HL-60/S4 treated with phorbol 12-myristate 13-acetate at 8.2 ng/mL for 4 days and 3 days (cell line): ENCODE results near the gene IGSF22.

Source experiments
- in situ Hi-C: fragments of 300-500 bp; cut with MboI; formaldehyde crosslinking; loops from 2 replicates; pipeline ENCODE4 v1.15.0; 2022; ENCODE audit warnings: low sequenced_read_pairs

Gene IGSF22

DNA sequence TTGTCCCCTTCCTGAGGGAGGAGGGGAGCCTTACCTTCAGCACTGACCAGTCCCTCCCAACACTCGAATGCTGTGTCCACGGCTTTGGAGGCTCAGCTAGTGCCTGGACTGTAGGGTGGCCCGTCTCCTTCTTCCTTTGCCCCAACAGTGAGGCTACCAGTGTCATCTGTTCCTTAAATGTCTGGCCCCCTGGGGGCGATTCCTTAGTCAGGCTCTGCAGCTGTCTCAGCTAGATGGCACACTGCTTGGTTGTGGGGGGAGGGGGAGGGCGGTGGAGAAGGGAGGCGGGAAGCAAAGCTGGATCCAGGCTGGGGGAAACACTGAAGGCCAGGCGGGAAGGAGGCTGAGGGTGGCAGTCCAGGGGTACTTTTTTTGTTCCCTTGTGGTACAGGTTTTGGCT, at the start of gene IGSF22:
IGSF22 (minus strand) TSS at position 149 of the 400 bp plus-strand sequence. CDS start 1,952 bp downstream, outside the sequence.
- in situ Hi-C loops = no loop called here

DNA sequence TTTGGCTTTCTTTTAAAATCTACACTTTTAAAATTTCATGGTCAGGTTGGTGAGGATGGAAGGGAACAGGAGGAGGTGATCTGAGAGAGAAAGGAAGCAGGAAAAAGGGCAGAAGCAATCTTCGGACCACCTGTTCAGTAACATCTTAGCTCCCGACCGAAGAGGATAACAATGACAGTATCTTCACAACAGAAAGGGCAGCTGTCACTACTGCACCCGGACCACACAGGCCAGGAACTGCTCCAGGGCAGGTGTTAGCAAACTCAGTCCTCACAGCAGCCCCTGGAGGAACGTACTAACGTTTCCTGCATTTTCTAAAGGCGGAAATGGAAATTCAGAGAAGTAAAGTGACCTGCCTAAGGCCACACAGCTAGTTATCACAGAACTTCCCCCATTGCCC, 48.8 kb upstream of the IGSF22 start:
- in situ Hi-C loops = no loop called here

DNA sequence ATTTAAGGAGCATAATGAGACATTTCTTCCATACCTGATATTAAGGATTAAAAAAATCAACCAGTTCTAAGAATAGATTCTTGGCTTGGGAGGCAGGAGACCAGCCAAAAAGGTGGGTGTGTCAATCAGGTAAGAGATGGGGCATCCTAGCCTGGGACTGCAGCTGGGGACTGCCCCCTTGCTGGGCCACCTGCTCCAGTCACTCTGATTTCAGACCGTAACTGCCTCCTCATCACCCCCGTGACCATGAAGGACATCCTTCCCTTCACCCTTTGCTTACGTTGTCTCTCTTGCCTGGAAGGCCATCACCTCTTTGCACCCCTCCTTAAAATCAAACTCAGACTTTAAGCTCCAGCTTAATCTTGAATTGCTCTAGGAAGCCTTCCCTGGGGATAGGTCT, 47.7 kb upstream of the IGSF22 start:
- in situ Hi-C loops = no loop called here

DNA sequence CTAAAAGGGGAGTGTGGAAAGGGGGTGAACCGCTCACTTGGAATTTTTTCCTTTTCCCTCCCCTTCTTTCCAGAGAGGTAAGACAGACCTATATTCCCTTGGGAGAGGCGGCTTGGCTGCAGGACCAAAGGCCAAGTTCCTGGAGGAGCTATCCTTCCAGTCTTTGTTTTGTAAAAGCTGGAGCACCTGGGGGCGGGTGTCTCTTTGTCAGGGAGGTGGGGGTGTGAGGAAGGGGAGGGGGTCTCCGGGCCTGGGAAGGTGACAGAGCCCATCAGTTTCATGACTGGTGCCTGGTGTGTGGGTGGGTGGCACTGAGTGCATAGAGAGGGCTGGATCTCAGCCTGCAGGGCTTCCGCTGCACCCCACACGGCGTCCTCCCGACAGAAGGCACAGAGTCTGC, 47.1 kb upstream of the IGSF22 start:
- in situ Hi-C loops = no loop called here

DNA sequence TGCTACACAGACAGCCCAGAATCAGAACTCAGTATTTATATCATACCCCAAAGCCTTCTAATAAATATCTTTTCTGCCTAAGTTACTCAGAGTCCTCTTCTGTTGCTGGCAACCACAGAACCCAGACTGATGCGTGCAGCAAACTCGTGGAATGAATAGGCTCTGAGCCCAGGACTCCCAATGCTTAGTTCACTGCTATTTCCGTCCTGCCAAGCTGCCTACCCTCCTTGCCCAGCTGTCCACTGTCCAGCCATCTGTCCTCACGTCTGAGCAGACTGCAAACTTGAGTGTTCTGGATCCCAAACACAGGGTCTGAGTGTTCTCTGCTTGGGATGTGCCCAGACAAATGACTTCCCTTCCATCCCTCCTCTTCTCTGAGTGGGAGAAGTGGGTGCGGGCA, 46.2 kb upstream of the IGSF22 start:
- in situ Hi-C loops = no loop called here

DNA sequence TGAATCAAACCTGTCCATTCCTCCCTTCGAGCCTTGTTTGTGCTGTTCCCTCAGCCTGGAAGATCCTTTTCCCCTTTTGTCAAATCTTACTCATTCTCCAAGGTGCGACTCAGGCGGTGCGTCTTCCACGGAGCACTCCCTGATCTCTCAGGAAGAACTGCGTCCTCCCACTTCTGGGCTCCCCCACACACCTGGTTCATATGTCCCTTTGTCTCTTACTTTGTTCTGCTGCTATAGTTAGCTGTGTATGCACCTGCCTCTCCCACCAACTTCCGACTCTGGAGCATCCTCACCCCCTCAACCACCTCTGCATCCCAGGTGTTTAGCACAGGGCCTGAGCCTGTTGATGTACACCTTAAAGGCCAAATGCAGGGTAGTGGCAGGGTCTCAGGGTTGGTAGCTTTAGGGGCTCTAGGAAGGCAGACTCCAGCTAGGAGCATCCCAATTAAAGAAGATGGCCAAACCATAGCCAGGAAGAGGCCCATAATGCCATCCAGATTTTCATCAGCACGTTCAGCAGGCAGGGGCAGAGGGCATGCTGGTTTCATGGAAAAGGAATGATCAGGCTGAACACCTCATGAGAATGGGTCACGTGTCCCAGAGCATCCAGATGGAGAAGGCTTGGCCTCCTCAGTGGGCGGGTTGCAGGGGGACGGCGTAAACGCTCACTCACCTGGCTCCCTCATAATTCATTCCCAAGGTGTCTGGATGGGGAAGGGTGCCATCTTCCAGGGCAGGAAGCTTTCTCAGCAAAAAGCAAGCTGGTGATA, 45.5 kb upstream of the IGSF22 start:
- in situ Hi-C loops = no loop called here

DNA sequence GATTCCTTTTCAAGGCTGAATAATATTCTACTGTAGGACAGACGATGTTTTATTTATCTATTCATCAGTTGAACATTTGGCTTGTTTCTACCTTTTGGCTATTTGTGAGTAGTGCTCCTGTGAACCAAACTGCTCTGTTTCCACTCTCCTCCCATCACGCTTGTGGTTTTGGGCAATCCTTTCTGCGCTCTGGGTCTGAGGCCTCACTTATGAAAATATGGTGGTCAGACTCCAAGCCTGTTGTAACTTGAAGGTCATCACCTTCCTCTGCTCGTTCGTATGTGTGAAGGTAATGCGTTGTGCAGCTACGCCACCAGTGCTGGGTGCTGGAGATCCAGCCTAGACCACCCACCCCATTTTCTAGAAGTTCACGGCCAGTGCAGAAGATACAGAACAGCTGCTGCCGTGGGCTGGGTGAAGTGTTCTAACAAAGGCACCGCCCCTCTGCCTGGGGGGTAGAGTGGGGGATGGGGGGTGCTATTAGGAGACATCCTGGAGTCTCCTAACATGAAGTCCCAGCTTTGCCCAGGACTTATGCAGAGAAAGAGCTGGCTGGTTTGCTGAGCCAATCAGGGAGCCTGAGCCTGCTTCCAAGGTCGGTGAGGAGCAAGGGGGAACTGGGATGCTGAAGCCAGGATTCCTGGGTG, 44.6 kb upstream of the IGSF22 start:
- in situ Hi-C loops = no loop called here

DNA sequence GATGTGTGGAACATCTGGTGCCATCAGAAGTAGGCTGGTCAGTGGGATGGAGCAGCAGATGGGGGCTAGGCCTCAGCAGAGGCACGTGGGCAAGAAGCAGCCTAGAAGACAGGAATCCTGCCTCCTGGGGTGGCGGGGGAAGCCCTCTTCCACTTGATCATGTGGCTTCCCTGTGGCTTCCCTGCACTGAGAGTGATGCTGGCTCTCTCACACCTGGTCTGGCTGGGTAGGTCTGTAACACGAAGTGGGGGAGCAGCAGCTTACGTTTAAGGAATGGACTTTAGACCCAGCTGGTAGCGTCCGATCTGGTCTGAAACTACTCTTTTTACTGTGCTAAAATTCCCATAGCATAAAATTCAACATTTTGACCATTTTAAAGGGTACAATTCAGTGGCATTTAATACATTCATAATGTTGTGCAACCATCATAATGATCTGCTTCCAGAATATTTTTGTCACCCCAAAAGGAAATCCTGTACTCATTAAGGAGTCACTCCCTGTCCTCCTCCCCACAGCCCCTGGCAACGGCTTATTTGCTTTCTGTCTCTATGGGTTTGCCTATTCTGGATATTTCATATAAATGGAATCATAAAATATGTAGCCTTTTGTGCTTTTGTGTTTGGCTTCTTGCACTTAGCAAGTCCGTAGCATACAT, 43.9 kb upstream of the IGSF22 start:
- in situ Hi-C loops = no loop called here

DNA sequence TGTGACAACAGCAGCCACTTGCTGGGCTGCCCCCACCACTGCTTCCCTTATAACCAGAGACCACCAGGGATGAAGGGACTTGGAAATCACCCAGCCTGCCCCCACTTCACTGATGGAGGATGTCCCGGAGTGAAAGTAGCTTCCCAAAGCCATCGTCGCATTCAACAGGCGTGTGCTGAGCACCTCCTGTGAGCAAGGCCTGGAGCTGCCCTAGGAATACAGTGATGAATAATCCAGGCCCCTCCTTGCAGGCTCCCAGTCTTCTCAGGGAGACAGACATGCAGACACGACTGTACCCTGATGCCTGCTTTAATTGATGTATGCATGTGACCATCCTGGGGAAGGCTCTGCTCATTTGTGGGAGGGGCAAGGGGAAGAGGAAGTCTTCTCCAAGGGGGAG, 43.0 kb upstream of the IGSF22 start:
- in situ Hi-C loops = no loop called here

DNA sequence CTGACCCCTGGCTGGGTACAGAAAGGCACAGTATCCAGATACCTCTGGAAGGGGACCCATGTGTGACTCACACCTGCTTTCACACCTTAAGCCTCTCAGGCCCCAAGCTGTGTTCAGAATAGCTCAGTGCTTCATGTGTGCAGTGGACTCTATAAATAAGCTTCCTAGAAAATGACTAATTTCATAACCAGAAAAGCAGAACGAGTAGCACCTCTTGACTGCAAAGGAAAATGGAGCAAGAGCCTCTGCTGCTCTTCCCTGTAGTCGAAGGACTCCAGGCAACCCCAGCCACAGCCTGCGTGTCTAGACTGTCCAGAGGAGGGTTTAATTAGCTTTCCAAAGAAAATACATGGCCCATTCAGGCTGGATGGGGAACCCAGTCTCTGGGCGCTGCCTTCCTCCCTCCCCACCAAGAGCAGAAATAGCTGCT, 42.5 kb upstream of the IGSF22 start:
- in situ Hi-C loops = no loop called here

DNA sequence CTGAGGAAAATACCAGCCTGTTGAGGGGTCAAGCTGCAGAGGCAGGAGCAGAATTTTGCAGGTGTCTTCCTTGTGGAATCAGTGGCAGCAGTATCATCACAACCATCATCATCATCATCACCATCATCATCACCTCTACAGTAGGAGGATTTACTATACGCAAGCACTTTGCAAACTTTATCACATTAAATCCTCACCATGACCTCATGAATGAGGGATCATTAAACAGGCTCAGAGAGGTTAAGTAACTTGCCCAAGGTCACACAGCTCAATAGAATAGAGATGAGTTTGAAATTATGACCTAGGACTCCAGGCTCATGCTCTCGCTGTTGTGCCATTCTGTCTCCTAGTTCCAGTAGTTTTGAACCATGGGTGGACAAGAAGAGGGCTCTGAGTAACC, 40.0 kb upstream of the IGSF22 start:
- in situ Hi-C loops = no loop called here

DNA sequence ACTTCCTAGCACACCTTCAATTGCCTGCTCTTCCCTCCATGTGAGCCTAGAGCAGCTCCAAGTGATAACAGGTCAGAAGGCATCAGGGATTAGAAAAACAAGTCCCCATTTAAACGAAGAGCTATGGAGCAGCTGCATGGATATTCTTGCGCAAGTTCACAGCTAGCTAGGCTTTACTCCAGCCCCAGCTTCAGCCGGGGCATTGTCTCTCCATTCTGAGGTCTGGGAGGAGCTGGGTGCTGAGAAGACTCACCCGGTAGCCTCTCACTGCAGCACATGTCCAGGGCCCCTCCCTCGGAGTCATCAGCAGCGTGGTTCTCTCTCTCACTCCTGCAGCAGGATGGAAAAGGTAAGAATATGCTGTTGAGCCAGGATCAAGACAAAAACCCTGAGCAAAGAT, 39.6 kb upstream of the IGSF22 start:
- in situ Hi-C loops = no loop called here

DNA sequence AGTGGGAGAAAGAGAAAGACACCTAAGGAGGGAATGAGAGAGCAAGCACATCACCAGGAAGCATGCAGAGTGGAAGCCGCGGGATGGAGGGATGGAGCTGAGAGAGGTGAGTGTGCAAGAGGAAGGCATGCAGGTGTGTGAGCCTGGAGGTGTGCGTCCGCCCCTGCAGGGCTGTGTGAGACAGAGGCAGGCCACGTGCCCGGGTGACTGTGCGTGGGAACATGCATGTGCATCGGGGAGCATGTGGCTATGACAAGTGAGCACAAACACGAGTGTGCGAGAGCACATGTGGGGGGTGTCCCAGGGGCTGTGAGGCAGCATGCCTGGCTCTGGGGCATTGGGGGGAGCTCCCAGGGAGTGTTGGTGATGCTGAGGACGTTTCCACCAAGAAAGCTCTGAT, 35.8 kb upstream of the IGSF22 start:
- in situ Hi-C loops = no loop called here

DNA sequence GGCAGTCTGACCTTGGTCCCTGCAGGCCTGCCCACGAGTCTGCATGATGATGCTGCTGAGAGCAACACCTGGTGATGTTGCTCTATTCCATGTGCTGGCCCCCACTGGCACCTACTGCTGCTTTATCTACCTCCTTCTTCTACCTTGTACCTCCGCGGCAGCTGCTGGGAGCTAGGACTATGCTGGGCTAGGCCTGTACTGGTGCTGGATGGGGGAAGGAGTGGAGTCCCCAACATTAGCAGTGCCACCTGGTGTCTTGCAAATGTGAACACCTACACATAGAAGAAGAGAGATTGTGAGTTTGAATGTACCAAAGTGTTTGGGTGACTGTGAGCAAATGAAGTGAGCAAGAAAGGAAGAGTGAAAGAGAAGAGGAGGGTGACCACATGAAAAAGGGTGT, 35.2 kb upstream of the IGSF22 start:
- in situ Hi-C loops = no loop called here

DNA sequence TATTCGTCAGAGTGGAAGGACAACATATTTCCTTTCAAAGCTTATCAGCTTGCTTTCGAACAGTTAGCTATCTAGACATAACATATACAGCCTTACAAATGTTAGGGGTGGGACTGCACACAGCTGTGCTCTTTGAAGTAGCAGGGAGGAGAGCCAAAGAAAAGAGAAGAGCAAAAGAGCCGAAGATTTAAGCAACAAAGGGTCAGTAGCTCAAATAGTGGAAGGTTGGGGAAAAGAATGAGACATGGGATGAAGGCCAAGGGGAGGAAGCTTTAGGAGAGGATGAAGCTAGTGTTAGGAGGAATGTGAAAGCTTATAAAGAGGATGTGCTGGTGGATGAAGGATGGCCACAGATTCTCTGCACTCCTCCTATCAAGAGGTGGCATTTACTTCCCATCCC, 31.8 kb upstream of the IGSF22 start:
- in situ Hi-C loops = no loop called here

DNA sequence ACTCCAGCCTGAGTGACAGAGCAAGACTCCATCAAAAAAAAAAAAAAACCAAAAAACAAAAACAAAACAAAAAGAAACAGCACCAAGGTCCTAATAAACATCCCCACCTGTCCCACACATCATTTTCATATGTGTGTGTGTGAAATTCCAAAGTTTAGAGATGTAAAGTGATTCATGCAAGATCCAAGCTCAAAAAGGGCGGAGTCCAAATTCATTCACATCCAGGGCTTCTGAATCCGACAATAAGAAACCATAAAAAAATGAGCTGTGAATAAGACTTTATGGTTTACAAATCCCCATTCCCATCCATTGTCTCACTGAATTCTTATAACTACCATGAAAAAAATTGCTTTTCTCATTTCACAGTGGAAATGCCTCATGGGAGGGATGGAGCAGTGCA, 30.9 kb upstream of the IGSF22 start:
- in situ Hi-C loops = no loop called here

DNA sequence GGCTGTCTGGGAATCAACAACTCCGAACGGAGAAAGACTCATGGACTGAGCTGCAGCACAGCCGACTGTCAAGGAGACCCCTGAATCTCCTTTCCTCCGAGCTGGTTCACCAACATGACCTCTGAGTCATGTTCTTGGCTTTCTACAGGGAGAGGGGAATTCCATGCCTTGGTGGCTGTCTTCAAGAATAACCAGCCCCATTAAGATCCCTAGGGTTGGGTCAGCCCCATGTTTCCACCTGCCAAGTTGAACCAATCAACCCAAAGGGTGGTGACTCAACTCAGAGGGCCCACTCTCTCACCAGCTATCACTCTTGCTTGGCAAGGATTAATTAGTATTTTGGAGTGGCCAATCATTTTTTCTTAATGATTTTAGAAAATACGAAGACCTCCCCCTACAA, 28.3 kb upstream of the IGSF22 start:
- in situ Hi-C loops = no loop called here

DNA sequence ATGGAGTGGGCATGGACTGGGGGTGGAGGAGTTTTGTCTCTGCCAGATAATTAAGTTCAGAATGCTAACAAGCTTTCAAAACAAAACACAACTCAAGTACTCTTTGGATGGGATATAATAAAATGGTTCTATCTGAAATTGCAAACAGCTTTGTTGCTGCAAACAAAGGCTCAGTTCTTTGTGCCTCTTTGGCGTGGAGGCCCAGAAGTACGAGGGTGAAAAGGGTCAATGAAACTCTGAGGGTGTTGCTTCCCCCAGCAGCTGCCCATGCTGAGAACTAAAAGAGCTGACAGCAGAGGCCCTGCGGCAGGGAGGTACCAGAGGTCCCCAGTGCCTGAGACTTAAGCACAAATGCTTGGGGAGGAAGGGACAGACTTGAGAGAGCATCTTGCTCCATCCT, 26.5 kb upstream of the IGSF22 start:
- in situ Hi-C loops = no loop called here

DNA sequence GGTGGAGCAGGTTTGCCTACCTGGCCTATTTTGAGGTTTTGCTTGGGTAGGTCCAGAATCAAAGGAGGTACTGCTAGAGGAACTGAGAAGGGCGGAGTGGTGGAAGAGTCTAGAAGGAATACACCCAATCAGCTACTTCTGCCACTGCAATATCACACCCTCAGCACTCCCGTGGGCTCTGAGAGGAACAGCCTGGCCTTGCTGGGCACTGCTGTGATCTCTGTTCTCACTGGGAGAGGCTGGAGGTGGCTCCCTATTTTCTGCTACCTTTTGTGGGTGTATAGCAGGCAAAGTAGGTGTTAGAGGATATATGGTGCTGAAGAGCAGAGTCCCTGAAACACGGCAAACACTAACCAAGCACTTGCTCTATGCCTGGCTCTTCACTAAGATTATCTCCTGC, 25.0 kb upstream of the IGSF22 start:
- in situ Hi-C loops = no loop called here

DNA sequence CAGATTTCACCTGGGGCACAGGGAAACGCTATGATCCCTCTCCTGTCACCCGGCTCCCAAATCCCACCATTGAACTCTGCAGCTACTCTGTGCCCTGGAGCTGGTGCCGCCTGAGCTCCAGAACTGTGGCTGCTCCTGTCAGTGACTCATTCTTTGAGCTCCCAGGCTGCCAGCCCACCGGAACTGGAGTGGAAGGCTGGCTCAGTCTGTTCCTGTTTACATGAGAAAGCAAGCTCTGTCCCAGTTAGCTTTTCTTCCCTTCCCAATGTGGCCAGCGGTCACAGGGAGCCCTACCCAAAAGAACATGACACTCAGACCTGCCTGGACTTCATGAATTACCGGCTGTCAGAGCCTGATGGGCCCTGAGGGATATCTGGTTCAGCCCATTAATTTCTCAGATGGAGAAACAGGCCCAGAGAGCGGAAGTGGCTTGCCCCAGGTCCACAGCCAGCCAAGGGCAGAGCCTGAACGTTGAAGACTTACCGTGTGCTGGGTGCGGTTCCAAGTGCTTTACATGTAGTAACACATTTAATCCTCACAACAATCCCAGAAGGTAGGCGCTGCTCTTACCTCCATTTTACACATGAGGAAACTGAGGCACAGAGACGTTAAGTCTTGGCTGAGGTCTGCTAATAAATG, 23.8 kb upstream of the IGSF22 start:
- in situ Hi-C loops = no loop called here

DNA sequence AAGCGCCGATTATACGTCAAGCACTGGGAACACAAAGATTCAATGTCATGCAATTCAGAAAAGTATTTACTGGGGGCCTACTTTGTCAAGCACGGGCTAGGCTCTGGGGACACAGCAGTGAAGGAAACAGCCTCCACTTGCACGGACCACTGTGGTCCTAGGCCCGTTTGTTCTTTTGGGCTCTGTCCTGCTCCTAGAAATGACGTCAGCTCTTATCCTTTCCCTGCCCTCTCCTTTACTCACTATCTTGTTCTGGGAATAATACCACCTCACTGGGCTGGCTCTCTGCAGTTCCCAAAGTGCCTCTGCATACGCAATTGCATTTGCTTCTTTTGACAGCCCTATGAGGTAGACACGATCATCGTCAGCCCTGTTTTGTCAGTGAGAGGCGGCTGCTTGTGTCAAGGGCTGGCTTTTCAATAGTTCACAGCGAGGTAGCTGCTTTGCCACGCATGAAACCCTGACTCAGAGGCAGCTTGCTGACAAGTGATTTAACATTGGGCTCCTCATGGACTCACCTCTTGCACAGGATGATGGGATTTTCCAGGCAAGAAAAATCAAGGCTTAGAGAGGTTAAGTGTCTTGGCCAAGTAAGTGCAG, 22.9 kb upstream of the IGSF22 start:
- in situ Hi-C loops = no loop called here
